OCI-LY1 (cell line): ENCODE data around the gene PGM3.

Experiments
- EZH2 ChIP-seq: fragments of 200-600 bp; sonication (generic), shearing (Covaris generic); IDR thresholded peaks from 2 replicates; pipeline ENCODE4 v1.8.0; 2017; ENCODE audit warnings: borderline replicate concordance, mixed run types, mild to moderate bottlenecking, antibody characterized with exemption, low read length, moderate library complexity, mixed read lengths
- TF ChIP-seq, protein P1 (sequence below): fragments of 200-600 bp; sonication (generic), shearing (Covaris generic); IDR thresholded peaks from 2 replicates; pipeline ENCODE4 v1.5.1; 2017; ENCODE audit warnings: mild to moderate bottlenecking, antibody characterized with exemption, low read length, moderate library complexity, mixed read lengths

DNA sequence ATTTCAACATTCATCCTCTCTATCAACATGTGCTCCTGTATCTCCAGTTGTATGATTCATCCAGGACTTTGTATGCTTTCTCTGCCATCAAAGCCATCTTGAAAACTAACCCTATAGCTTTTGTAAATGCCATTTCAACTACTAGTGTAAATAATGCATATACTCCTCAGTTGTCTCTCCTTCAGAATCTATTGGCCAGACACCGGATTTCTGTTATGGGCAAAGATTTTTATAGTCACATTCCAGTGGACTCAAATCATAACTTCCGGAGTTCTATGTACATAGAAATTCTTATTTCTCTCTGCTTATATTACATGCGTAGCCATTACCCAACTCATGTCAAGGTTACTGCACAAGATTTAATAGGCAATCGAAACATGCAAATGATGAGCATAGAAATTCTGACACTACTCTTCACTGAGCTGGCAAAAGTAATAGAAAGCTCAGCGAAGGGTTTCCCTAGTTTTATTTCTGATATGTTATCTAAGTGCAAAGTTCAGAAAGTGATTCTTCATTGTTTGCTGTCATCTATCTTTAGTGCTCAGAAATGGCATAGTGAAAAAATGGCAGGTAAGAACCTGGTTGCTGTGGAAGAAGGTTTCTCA, 54.8 kb downstream of the PGM3 start:
- TF ChIP-seq, protein P1, sequence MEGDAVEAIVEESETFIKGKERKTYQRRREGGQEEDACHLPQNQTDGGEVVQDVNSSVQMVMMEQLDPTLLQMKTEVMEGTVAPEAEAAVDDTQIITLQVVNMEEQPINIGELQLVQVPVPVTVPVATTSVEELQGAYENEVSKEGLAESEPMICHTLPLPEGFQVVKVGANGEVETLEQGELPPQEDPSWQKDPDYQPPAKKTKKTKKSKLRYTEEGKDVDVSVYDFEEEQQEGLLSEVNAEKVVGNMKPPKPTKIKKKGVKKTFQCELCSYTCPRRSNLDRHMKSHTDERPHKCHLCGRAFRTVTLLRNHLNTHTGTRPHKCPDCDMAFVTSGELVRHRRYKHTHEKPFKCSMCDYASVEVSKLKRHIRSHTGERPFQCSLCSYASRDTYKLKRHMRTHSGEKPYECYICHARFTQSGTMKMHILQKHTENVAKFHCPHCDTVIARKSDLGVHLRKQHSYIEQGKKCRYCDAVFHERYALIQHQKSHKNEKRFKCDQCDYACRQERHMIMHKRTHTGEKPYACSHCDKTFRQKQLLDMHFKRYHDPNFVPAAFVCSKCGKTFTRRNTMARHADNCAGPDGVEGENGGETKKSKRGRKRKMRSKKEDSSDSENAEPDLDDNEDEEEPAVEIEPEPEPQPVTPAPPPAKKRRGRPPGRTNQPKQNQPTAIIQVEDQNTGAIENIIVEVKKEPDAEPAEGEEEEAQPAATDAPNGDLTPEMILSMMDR: no peak
- TF ChIP-seq EZH2: no peak
